ENCODE measurements around the gene ITSN1.

GRCh38 chr21:33898586-33898985 is 256.3 kb downstream of the ITSN1 start:
- TF ChIP-seq, protein P1, sequence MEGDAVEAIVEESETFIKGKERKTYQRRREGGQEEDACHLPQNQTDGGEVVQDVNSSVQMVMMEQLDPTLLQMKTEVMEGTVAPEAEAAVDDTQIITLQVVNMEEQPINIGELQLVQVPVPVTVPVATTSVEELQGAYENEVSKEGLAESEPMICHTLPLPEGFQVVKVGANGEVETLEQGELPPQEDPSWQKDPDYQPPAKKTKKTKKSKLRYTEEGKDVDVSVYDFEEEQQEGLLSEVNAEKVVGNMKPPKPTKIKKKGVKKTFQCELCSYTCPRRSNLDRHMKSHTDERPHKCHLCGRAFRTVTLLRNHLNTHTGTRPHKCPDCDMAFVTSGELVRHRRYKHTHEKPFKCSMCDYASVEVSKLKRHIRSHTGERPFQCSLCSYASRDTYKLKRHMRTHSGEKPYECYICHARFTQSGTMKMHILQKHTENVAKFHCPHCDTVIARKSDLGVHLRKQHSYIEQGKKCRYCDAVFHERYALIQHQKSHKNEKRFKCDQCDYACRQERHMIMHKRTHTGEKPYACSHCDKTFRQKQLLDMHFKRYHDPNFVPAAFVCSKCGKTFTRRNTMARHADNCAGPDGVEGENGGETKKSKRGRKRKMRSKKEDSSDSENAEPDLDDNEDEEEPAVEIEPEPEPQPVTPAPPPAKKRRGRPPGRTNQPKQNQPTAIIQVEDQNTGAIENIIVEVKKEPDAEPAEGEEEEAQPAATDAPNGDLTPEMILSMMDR (IDR thresholded peaks at IDR 0.05; ENCODE audit: low read depth, low read length, poor library complexity, severe bottlenecking) = no peak
- no peak for TF ChIP-seq EZH2phosphoT487 (IDR thresholded peaks at IDR 0.05; ENCODE audit: borderline replicate concordance, low read length)

Data from DOHH2 (cell line).